ENCODE results near the gene LAMA4.

DNA sequence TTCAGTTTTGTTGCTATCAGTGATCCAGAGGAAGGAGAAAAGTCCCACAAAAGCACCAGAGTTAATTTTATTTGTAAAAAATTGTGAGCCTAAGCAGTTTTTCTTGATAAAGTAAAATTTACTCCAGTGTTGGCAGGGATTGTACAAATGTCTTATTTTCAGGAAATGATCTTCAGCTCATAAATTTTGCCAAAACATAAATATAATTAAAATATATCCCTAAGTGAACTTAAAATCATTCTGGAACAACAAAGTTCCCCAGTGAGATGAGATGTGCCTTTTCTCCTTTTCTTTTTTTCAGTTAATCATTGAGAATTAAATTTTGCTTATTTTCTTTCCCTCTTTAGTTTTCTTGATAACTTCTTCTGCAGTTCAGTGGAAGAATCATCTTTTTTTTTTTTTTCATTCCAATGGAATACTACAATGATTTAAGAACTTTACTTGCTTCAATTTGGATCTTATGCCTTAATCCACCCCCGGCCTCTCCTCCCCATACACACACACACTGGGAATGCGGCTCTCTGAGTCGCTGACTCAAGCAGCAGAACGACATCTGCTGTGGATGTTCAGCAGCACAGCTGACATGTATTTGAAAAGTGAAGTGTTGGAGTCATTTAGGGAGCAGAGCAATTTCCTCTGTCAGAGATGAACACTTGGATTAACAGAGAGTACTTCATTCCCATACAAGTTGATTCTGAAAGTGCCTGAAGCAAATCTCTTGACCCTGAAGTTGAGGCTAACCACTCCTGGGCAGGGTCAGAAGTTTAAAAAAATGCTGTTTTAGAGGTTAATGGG lies 27.7 kb upstream of the LAMA4 start:
- TF ChIP-seq POLR2A (IDR thresholded peaks at IDR 0.05) (no peak), EP300 (IDR thresholded peaks at IDR 0.05) (peak in 1 of 2 donors; percentile 68)
- TF ChIP-seq, protein P1, sequence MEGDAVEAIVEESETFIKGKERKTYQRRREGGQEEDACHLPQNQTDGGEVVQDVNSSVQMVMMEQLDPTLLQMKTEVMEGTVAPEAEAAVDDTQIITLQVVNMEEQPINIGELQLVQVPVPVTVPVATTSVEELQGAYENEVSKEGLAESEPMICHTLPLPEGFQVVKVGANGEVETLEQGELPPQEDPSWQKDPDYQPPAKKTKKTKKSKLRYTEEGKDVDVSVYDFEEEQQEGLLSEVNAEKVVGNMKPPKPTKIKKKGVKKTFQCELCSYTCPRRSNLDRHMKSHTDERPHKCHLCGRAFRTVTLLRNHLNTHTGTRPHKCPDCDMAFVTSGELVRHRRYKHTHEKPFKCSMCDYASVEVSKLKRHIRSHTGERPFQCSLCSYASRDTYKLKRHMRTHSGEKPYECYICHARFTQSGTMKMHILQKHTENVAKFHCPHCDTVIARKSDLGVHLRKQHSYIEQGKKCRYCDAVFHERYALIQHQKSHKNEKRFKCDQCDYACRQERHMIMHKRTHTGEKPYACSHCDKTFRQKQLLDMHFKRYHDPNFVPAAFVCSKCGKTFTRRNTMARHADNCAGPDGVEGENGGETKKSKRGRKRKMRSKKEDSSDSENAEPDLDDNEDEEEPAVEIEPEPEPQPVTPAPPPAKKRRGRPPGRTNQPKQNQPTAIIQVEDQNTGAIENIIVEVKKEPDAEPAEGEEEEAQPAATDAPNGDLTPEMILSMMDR (IDR thresholded peaks at IDR 0.05): peak in 4 of 5 experiments; percentile 28 to 49 (median 34)
